Activated CD4-positive, alpha-beta T cell treated with anti-CD3 and anti-CD28 coated beads, Interleukin-10, Interleukin-2, amounts not matched to agents 100 ng/mL and 50 ng/mL, durations not matched to agents 16 hours and 8 hours (primary cell): Measurements from ENCODE around the gene PCDHA1.
A peak's percentile ranks its signal among the peaks of the same experiment; 100 is the strongest.
"Not testable (repeated sequence)": the region's sequence is repeated elsewhere in the genome, so short reads cannot be mapped to it uniquely, and the experiment has no call there.

ENCODE experiments used
- DNase-seq: peaks from one replicate; pipeline ENCODE4 v3.0.0-alpha.2; 2020

Gene PCDHA1

GRCh38 chr5:140808889-140809291, 22.9 kb downstream of the PCDHA1 start:
- no peak for DNase-seq

- peak; percentile 21 for DNase-seq
These were observed 35.7 kb downstream of the PCDHA1 start, which contains the start of gene PCDHA5 for GRCh38 chr5:140821375-140822280. TSS of gene PCDHA5 (plus strand) at chr5:140821613.

GRCh38 chr5:140822281-140822629, 36.3 kb downstream of the PCDHA1 start:
- DNase-seq: no peak

GRCh38 chr5:140822969-140823368, 37.0 kb downstream of the PCDHA1 start:
- not testable (repeated sequence) for DNase-seq

- no peak for DNase-seq
These were observed 37.5 kb downstream of the PCDHA1 start for GRCh38 chr5:140823475-140823874.

GRCh38 chr5:140827704-140828361, 41.9 kb downstream of the PCDHA1 start, which contains the start of gene PCDHA6:
TSS of gene PCDHA6 (plus strand) at chr5:140827960. CDS start at chr5:140828092, 132 bp downstream.
- no peak for DNase-seq

GRCh38 chr5:140828362-140828737, 42.4 kb downstream of the PCDHA1 start:
- DNase-seq: no peak

- DNase-seq: not testable (repeated sequence)
These were observed 43.9 kb downstream of the PCDHA1 start for GRCh38 chr5:140829511-140830501.

- DNase-seq: no peak
These were observed 48.1 kb downstream of the PCDHA1 start, which contains the start of gene PCDHA7 for GRCh38 chr5:140833993-140834392. TSS of gene PCDHA7 (plus strand) at chr5:140834269. CDS start at chr5:140834384, 115 bp downstream.

GRCh38 chr5:140834439-140835008, 48.6 kb downstream of the PCDHA1 start:
- DNase-seq: not testable (repeated sequence)

GRCh38 chr5:140835622-140836510, 49.9 kb downstream of the PCDHA1 start:
- no peak for DNase-seq

GRCh38 chr5:140840978-140841962, 55.3 kb downstream of the PCDHA1 start, which contains the start of gene PCDHA8:
TSS of gene PCDHA8 (plus strand) at chr5:140841187. CDS start at chr5:140841322, 135 bp downstream.
- DNase-seq: peak; percentile 4

- no peak for DNase-seq
These were observed 57.1 kb downstream of the PCDHA1 start for GRCh38 chr5:140842798-140843733.

GRCh38 chr5:140848139-140849102, 62.5 kb downstream of the PCDHA1 start, which contains the start of gene PCDHA9:
TSS of gene PCDHA9 (plus strand) at chr5:140848382. CDS start at chr5:140848496, 114 bp downstream.
- DNase-seq: not testable (repeated sequence)

GRCh38 chr5:140849831-140850634, 64.1 kb downstream of the PCDHA1 start:
- DNase-seq: not testable (repeated sequence)
